ENCODE data around the gene ABLIM3. TPM values are rescaled to one million over a fixed set of nuclear protein-coding genes. Genes with fewer than 3 reads are reported as not detected.
A peak's percentile ranks its signal among the peaks of the same experiment; 100 is the strongest.

The ABLIM3 gene
- total and polyA plus RNA-seq, 7 donors: 18.7 to 54.5 (median 35.0) TPM

DNA sequence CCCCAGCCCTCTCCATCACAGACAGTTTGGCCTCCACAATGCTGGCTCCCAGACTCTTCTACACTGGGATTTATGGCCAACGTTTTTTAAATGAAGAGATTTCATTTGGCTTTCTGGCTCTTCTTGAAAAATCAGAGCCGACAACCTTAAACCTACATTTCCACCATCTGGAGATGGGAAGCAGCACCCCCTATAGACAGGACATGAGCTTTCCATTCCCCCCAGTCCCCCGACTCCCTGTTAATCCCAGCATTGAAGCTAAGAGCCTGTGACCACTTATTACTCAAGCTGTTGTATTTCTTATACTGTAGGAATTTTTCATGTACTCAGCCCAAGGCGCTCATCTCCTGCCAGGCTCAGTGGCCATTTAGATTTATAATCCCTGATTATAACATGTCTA is 96.4 kb downstream of the ABLIM3 start:
- H3K4me1 ChIP-seq: no peaks in the 10 kb centered on the region
- H3K4me3 ChIP-seq: no peak overlapping the region
- ATAC-seq (no peak), DNase-seq (no peak)
- TF ChIP-seq, protein P1, sequence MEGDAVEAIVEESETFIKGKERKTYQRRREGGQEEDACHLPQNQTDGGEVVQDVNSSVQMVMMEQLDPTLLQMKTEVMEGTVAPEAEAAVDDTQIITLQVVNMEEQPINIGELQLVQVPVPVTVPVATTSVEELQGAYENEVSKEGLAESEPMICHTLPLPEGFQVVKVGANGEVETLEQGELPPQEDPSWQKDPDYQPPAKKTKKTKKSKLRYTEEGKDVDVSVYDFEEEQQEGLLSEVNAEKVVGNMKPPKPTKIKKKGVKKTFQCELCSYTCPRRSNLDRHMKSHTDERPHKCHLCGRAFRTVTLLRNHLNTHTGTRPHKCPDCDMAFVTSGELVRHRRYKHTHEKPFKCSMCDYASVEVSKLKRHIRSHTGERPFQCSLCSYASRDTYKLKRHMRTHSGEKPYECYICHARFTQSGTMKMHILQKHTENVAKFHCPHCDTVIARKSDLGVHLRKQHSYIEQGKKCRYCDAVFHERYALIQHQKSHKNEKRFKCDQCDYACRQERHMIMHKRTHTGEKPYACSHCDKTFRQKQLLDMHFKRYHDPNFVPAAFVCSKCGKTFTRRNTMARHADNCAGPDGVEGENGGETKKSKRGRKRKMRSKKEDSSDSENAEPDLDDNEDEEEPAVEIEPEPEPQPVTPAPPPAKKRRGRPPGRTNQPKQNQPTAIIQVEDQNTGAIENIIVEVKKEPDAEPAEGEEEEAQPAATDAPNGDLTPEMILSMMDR (IDR thresholded peaks at IDR 0.05): no peak
- 60 to 63% (median 63%) methylated on average over 4 of the region's 4 CpGs for WGBS, 3 donors
- H3K27me3 ChIP-seq (ENCODE audit: insufficient read depth in 3 of 3, low read length in 2 of 3): no peaks in the 10 kb centered on the region
- no peaks in the 10 kb centered on the region for H3K9me3 ChIP-seq
- intact Hi-C loops (cut with DNase I): loop anchor here in 1 of 2 donors (10.0 kb wide), 1 partner anchor 503 kb away; no protein-coding TSS in a partner anchor
- H3K27ac ChIP-seq: no peak overlapping the region
- H3K36me3 ChIP-seq (ENCODE audit: insufficient read depth in 1 of 2, low read depth in 1 of 2): peaks cover 0 to 88% of the 10 kb centered on the region in 2 donors

DNA sequence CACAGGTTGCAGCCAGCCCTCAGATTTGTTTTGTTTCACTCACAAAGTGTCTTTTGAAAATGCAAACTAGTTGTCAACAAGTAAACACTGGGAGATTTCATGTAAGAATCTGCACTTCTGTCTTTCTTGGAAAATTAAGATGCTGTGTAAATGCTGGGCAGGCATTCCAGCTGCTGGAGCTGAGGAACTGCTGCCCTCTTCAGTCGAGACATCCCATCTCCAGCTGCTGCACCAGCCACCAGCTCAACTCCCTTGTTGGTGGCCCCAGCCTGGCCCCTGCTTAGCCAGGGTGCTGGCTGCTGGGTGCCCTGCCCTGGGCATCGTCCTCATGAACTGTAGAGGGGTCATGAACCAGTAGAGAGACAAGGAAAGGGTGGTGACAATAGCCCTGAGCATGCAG is 97.2 kb downstream of the ABLIM3 start:
- DNase-seq: no peak
- no peaks in the 10 kb centered on the region for H3K9me3 ChIP-seq
- H3K36me3 ChIP-seq (ENCODE audit: insufficient read depth in 1 of 2, low read depth in 1 of 2): peaks cover 0 to 86% of the 10 kb centered on the region in 2 donors
- no peaks in the 10 kb centered on the region for H3K27me3 ChIP-seq (ENCODE audit: insufficient read depth in 3 of 3, low read length in 2 of 3)
- TF ChIP-seq, protein P1 (IDR thresholded peaks at IDR 0.05): no peak
- intact Hi-C loops (cut with DNase I): loop anchor here in 1 of 2 donors (10.0 kb wide), 1 partner anchor 504 kb away; no protein-coding TSS in a partner anchor
- no peak overlapping the region for H3K4me3 ChIP-seq
- no peak overlapping the region for H3K27ac ChIP-seq
- ATAC-seq: no peak
- 57 to 69% (median 69%) methylated on average over 2 of the region's 2 CpGs for WGBS, 3 donors
- no peaks in the 10 kb centered on the region for H3K4me1 ChIP-seq

DNA sequence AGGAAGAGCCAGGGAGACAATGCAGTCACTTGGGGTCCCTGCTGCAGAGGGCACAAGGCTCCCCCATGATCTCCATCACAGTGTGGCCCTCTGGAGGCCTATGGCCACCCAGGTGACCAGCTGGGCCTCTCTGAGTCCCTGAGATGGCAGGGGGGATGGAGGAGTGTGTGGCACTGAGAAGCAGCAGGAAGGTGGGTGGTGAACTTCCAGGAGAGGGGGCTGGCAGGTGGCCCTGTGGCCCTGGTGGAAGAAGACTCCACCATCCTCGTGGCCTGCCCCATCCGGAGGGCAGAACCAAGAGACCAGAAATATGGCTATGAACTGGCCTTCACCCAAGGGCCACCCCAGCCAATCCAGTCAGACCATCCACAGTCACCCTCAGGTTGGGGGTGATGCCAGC is 98.6 kb downstream of the ABLIM3 start:
- 91 to 100% (median 92%) methylated on average over 2 of the region's 2 CpGs for WGBS, 3 donors
- Histone ChIP-seq H3K27me3 (ENCODE audit: insufficient read depth in 3 of 3, low read length in 2 of 3) (no peaks in the 10 kb centered on the region), H3K9me3 (no peaks in the 10 kb centered on the region), H3K36me3 (ENCODE audit: insufficient read depth in 1 of 2, low read depth in 1 of 2) (peaks cover 0 to 83% of the 10 kb centered on the region in 2 donors), H3K4me3 (no peak overlapping the region), H3K4me1 (no peaks in the 10 kb centered on the region), H3K27ac (no peak overlapping the region)
- DNase-seq: no peak
- TF ChIP-seq, protein P1 (IDR thresholded peaks at IDR 0.05): no peak
- no peak for ATAC-seq
- intact Hi-C loops (cut with DNase I): loop anchor here in 1 of 2 donors (10.0 kb wide), 1 partner anchor 505 kb away; no protein-coding TSS in a partner anchor

DNA sequence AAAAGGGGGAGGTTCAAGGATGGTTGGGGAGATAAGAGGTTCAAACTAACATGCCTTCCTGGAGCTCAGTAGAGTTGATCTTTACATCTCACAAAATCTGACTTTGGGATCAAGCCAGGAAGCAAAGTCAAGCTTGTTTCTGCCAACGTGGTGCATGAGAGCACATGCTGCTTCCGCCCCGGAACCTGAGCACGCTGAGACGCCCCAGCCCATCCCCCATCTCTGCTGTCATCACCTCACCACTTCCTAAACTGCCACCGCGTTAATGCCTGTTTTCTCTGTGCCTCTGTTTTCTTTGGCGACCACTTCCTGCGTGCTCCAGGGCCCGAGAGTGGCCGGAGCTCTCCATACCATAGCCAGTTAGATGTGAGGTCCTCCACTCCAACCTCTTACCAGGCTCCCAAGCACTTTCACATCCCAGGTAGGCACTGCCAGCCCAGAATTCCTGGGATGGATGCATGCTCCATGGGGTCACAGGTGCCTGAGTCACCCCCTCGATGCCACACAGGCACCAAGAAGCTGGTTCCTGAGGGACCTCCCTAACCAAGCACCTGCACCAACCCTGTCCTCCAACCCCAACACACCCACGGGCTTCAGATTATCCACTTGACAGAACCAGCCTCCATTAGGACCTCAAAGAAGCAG is 99.2 kb downstream of the ABLIM3 start:
- Histone ChIP-seq H3K36me3 (ENCODE audit: insufficient read depth in 1 of 2, low read depth in 1 of 2) (peaks cover 0 to 86% of the 10 kb centered on the region in 2 donors), H3K4me1 (no peaks in the 10 kb centered on the region), H3K27ac (no peak overlapping the region), H3K27me3 (ENCODE audit: insufficient read depth in 3 of 3, low read length in 2 of 3) (no peaks in the 10 kb centered on the region), H3K9me3 (no peaks in the 10 kb centered on the region), H3K4me3 (no peak overlapping the region)
- ATAC-seq (no peak), DNase-seq (peak in 1 of 2 donors; percentile 65)
- intact Hi-C loops (cut with DNase I): no loop called here
- WGBS, 3 donors: 72 to 78% (median 73%) methylated on average over 13 of the region's 13 CpGs
- TF ChIP-seq, protein P1 (IDR thresholded peaks at IDR 0.05): no peak
